B cell (primary cell): Measurements from ENCODE around the gene SHOX. TPM values are rescaled to one million over a fixed set of nuclear protein-coding genes. Genes with fewer than 3 reads are reported as not detected.

Experiments
- ATAC-seq: fragments of 200-7000 bp; cut with Tn5 transposase; one replicate; pipeline ENCODE4 v1.10.0; 2021; ENCODE audit warnings: low read depth, mild to moderate bottlenecking, moderate number of reproducible peaks, moderate library complexity
- CTCF ChIA-PET: fragments of 350-600 bp; sonication (Branson Sonifier 250); formaldehyde crosslinking; loops from one replicate; lab custom pipeline; 2021; ENCODE audit warnings: antibody characterized with exemption, inconsistent platforms; lab: Charles Lee
- POLR2A ChIA-PET: fragments of 350-600 bp; sonication (Branson Sonifier 250); formaldehyde crosslinking; loops from one replicate; lab custom pipeline; 2021; ENCODE audit warnings: antibody characterized with exemption; lab: Charles Lee
- DNase-seq: peaks from one replicate; pipeline ENCODE4 v3.0.0; 2013
- H2AFZ ChIP-seq: 2 replicates; pipeline ENCODE4 v1.6.1; 2012; ENCODE audit warnings: mild to moderate bottlenecking, low read depth, low read length; ENCODE audit not compliant: insufficient read depth, poor library complexity, severe bottlenecking
- H3K27ac ChIP-seq, 2 donors: 1 replicate in 1 of 2; 2 replicates in 1 of 2; pipeline ENCODE4 v1.5.1; 2012 to 2013; ENCODE audit warnings: low read length in 2 of 2, mild to moderate bottlenecking in 2 of 2, moderate library complexity in 1 of 2
- H3K27me3 ChIP-seq, 4 experiments: fragments of 200-600 bp in 1 of 4; sonication (generic) in 1 of 4; replicated peaks in 1 of 4; 1 replicate in 2 of 4; 2 replicates in 2 of 4; pipeline versions ENCODE4 v1.6.1 to v1.7.0; 2013 to 2016; ENCODE audit warnings: low read length in 3 of 4, mild to moderate bottlenecking in 2 of 4, mixed read lengths in 1 of 4, moderate library complexity in 1 of 4; ENCODE audit not compliant: insufficient read depth in 4 of 4, control insufficient read depth in 3 of 4; ENCODE audit errors: control extremely low read depth in 1 of 4
- H3K36me3 ChIP-seq, 2 experiments: replicated peaks in 1 of 2; 1 replicate in 1 of 2; 2 replicates in 1 of 2; pipeline versions ENCODE4 v1.6.1 to v1.7.1; 2013; ENCODE audit warnings: low read length in 1 of 2; ENCODE audit not compliant: insufficient read depth in 2 of 2, control insufficient read depth in 1 of 2; ENCODE audit errors: control extremely low read depth in 1 of 2, extremely low read depth in 1 of 2
- H3K4me1 ChIP-seq, 2 donors: fragments of 200-600 bp in 1 of 2; sonication (generic) in 1 of 2; 1 replicate in 1 of 2; 2 replicates in 1 of 2; pipeline versions ENCODE4 v1.5.1 to v1.6.1; 2013 to 2017; ENCODE audit warnings: low read length in 2 of 2; ENCODE audit not compliant: control insufficient read depth in 2 of 2, insufficient read depth in 2 of 2
- H3K4me2 ChIP-seq: replicated peaks from 2 replicates; pipeline ENCODE3; 2012; ENCODE audit warnings: mild to moderate bottlenecking, low read depth, low read length; ENCODE audit not compliant: poor library complexity, severe bottlenecking
- H3K4me3 ChIP-seq, 5 experiments: fragments of 200-600 bp in 1 of 5; sonication (generic) in 1 of 5; 1 replicate in 3 of 5; 2 replicates in 2 of 5; pipeline versions ENCODE4 v1.5.1 to v1.7.0; 2011 to 2016; ENCODE audit warnings: low read length in 4 of 5, mild to moderate bottlenecking in 4 of 5, low read depth in 2 of 5, control low read depth in 1 of 5, moderate library complexity in 1 of 5; ENCODE audit not compliant: insufficient read depth in 1 of 5; ENCODE audit errors: control extremely low read depth in 1 of 5, extremely low read depth in 1 of 5
- H3K79me2 ChIP-seq: fragments of 200-600 bp; sonication (generic); one replicate; pipeline ENCODE4 v1.6.0; 2016; ENCODE audit warnings: low read length; ENCODE audit not compliant: control insufficient read depth, insufficient read depth
- H3K9ac ChIP-seq: fragments of 200-600 bp; sonication (generic); 2 replicates; pipeline ENCODE4 v1.6.1; 2017; ENCODE audit warnings: mild to moderate bottlenecking, low read length, moderate library complexity
- H3K9me3 ChIP-seq, 3 donors: one replicate each; pipeline versions ENCODE4 v1.6.1 to v1.7.1; 2013; ENCODE audit warnings: low read length in 2 of 3; ENCODE audit not compliant: control insufficient read depth in 2 of 3, insufficient read depth in 1 of 3; ENCODE audit errors: control extremely low read depth in 1 of 3
- H4K20me1 ChIP-seq: 2 replicates; pipeline ENCODE4 v1.6.0; 2012; ENCODE audit warnings: mild to moderate bottlenecking, low read length; ENCODE audit not compliant: insufficient read depth, control insufficient read depth, poor library complexity, severe bottlenecking
- H3K27ac Mint-ChIP-seq: one replicate; pipeline ENCODE4 v1.8.0; 2021; ENCODE audit warnings: mixed read lengths
- H3K27me3 Mint-ChIP-seq: one replicate; pipeline ENCODE4 v1.8.0; 2021; ENCODE audit warnings: mixed read lengths
- H3K4me1 Mint-ChIP-seq: one replicate; pipeline ENCODE4 v1.8.0; 2021; ENCODE audit warnings: mixed read lengths
- H3K4me3 Mint-ChIP-seq: one replicate; pipeline ENCODE4 v1.8.0; 2021; ENCODE audit warnings: mixed read lengths
- H3K9me3 Mint-ChIP-seq: one replicate; pipeline ENCODE4 v1.8.0; 2022; ENCODE audit warnings: mixed read lengths; ENCODE audit not compliant: insufficient read depth
- EZH2 ChIP-seq: IDR thresholded peaks from 2 replicates; pipeline ENCODE4 v1.6.1; 2012; ENCODE audit warnings: borderline replicate concordance, low read depth, mild to moderate bottlenecking, moderate library complexity, low read length; ENCODE audit not compliant: insufficient read depth, poor library complexity, severe bottlenecking
- WGBS: methylation state at CpG from one replicate; pipeline ENCODE4 v1.1.5; 2013; ENCODE audit warnings: missing lambda C conversion rate; ENCODE audit not compliant: insufficient coverage; 5-methylcytosine and 5-hydroxymethylcytosine counted together
- intact Hi-C: fragments of 100-400 bp; cut with micrococcal nuclease; formaldehyde crosslinking; loops from one replicate; pipeline ENCODE4 v1.10.0; 2022
- polyA plus RNA-seq: library from polyadenylated mRNA; depleted of rRNA; stranded (reverse); fragments of >200 nt; gene quantifications from 2 replicates; pipeline ENCODE4 v1.2.3, GENCODE V29; 2012
- total RNA-seq, 2 donors: library from RNA; stranded (reverse); fragments of 120-200 nt in 1 of 2; gene quantifications; 1 replicate in 1 of 2; 2 replicates in 1 of 2; pipeline versions ENCODE4 v1.2.3 to v1.2.4, GENCODE V29; 2013 to 2022
- TF ChIP-seq, protein P1 (sequence below): fragments of 200-600 bp; IDR thresholded peaks from one replicate; pipeline ENCODE4 v1.8.0; 2022; ENCODE audit warnings: antibody characterized with exemption, mild to moderate bottlenecking

Gene SHOX
- total and polyA plus RNA-seq, 2 donors (not counting 1 experiment from before 2014, with no cell fraction given): not detected

- Histone ChIP-seq H3K9me3 (peaks cover 0 to 29% (median 3%) of the 10 kb centered on the region in 3 donors), H3K36me3 (no peaks in the 10 kb centered on the region), H3K79me2 (no peaks in the 10 kb centered on the region), H3K4me1 (no peaks in the 10 kb centered on the region), H2AFZ (no peak overlapping the region), H3K4me3 (no peak overlapping the region), H3K27ac (no peak overlapping the region), H3K9ac (no peak overlapping the region), H3K27me3 (no peaks in the 10 kb centered on the region), H4K20me1 (no peaks in the 10 kb centered on the region), H3K4me2 (no peak overlapping the region)
- TF ChIP-seq EZH2: no peak
- TF ChIP-seq, protein P1, sequence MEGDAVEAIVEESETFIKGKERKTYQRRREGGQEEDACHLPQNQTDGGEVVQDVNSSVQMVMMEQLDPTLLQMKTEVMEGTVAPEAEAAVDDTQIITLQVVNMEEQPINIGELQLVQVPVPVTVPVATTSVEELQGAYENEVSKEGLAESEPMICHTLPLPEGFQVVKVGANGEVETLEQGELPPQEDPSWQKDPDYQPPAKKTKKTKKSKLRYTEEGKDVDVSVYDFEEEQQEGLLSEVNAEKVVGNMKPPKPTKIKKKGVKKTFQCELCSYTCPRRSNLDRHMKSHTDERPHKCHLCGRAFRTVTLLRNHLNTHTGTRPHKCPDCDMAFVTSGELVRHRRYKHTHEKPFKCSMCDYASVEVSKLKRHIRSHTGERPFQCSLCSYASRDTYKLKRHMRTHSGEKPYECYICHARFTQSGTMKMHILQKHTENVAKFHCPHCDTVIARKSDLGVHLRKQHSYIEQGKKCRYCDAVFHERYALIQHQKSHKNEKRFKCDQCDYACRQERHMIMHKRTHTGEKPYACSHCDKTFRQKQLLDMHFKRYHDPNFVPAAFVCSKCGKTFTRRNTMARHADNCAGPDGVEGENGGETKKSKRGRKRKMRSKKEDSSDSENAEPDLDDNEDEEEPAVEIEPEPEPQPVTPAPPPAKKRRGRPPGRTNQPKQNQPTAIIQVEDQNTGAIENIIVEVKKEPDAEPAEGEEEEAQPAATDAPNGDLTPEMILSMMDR: no peak
- ATAC-seq (no peak), DNase-seq (no peak)
- POLR2A ChIA-PET: no interaction called here
- CTCF ChIA-PET: no interaction called here
- no peak overlapping the region for H3K4me3 Mint-ChIP-seq
- no peaks in the 10 kb centered on the region for H3K9me3 Mint-ChIP-seq
- no peaks in the 10 kb centered on the region for H3K4me1 Mint-ChIP-seq
- H3K27me3 Mint-ChIP-seq: no peaks in the 10 kb centered on the region
- 55% methylated on average over 5 of the region's 6 CpGs for WGBS
- no peak overlapping the region for H3K27ac Mint-ChIP-seq
- intact Hi-C loops: no loop called here
Observed at GRCh38 chrX:700936-701335, 70.3 kb downstream of the SHOX start.

GRCh38 chrX:701673-702072, 71.1 kb downstream of the SHOX start:
- no peak overlapping the region for H3K4me3 ChIP-seq
- ChIA-PET POLR2A (no interaction called here), CTCF (no interaction called here)
- H3K9me3 ChIP-seq: peaks cover 0 to 28% (median 3%) of the 10 kb centered on the region in 3 donors
- no peak overlapping the region for H3K4me2 ChIP-seq
- DNase-seq: no peak
- no peak overlapping the region for H2AFZ ChIP-seq
- Mint-ChIP-seq H3K4me3 (no peak overlapping the region), H3K4me1 (no peaks in the 10 kb centered on the region), H3K9me3 (peaks cover 3% of the 10 kb centered on the region), H3K27me3 (no peaks in the 10 kb centered on the region), H3K27ac (no peak overlapping the region)
- 93% methylated on average over 2 of the region's 5 CpGs for WGBS
- no peaks in the 10 kb centered on the region for H4K20me1 ChIP-seq
- H3K27me3 ChIP-seq: no peaks in the 10 kb centered on the region
- H3K4me1 ChIP-seq: no peaks in the 10 kb centered on the region
- H3K79me2 ChIP-seq: no peaks in the 10 kb centered on the region
- no peak overlapping the region for H3K27ac ChIP-seq
- H3K9ac ChIP-seq: no peak overlapping the region
- ATAC-seq: no peak
- TF ChIP-seq, protein P1: no peak
- TF ChIP-seq EZH2: no peak
- intact Hi-C loops: no loop called here
- H3K36me3 ChIP-seq: no peaks in the 10 kb centered on the region
